K562 (cell line): Measurements from ENCODE around the gene SPAG16. TPM values are rescaled to one million over a fixed set of nuclear protein-coding genes. Genes with fewer than 3 reads are reported as not detected.

Experiments used
- CSDE1 ChIP-seq, 2 experiments: fragments of 450-650 bp; IDR thresholded peaks; 2 replicates each; pipeline ENCODE4 v1.6.1; 2016; ENCODE audit warnings: mild to moderate bottlenecking in 1 of 2
- GTF2B ChIP-seq: IDR thresholded peaks from 2 replicates; pipeline ENCODE4 v1.6.1; 2011; ENCODE audit not compliant: insufficient read length; ENCODE audit errors: extremely low read depth
- STAT5A ChIP-seq: IDR thresholded peaks from 2 replicates; pipeline ENCODE4 v1.6.1; 2012; ENCODE audit warnings: low read length, inconsistent platforms, borderline replicate concordance
- TOE1 ChIP-seq, 2 experiments: fragments of 450-650 bp in 1 of 2; sonication (generic) in 1 of 2; formaldehyde crosslinking in 1 of 2; IDR thresholded peaks; 2 replicates each; pipeline versions ENCODE4 v1.7.1 to v1.8.0; 2016 to 2022; ENCODE audit warnings: borderline replicate concordance in 2 of 2, mild to moderate bottlenecking in 2 of 2, antibody characterized with exemption in 1 of 2, inconsistent platforms in 1 of 2, low read depth in 1 of 2, missing genetic modification reagents in 1 of 2, moderate library complexity in 1 of 2
- ZNF407 ChIP-seq: fragments of 450-650 bp; IDR thresholded peaks from 2 replicates; pipeline ENCODE4 v1.6.1; 2016; ENCODE audit warnings: low read depth
- polyA plus RNA-seq, 8 experiments: library from polyadenylated mRNA; depleted of rRNA in 4 of 8; stranded (reverse) in 5 of 8; unstranded in 3 of 8; fragments of >200 nt; fragmentation: Nextera tagmentation in 2 of 8; fragmentation: Illumina TruSeq in 1 of 8; extraction: Ambion mirVana in 2 of 8; extraction: Trizol in 1 of 8; gene quantifications; 2 replicates each; pipeline versions ENCODE4 v1.2.1 to v1.2.3, GENCODE V29; 2011 to 2014; ENCODE audit warnings: inconsistent platforms in 1 of 8, missing spikeins in 1 of 8
- total RNA-seq, 7 experiments: library from RNA; depleted of rRNA in 6 of 7; stranded (reverse); fragments of >200 nt in 6 of 7; fragmentation: Illumina TruSeq in 2 of 7; extraction: Trizol in 2 of 7; gene quantifications; 2 replicates each; pipeline versions ENCODE4 v1.2.1 to v1.2.3, GENCODE V29; 2011 to 2021; ENCODE audit warnings: low replicate concordance in 1 of 7

Gene SPAG16
- total and polyA plus RNA-seq, 9 of the 15 experiments (the other 6 are each of a cell fraction or from before 2014, with no cell fraction given), result 0.98 to 5.9 (median 3.5) TPM

GRCh38 chr2:214294426-214294825 lies 1010.2 kb downstream of the SPAG16 start (continued):
- TF ChIP-seq ZNF407 (no peak), CSDE1 (IDR thresholded peaks at IDR 0.05) (no peak), TOE1 (IDR thresholded peaks at IDR 0.05; ENCODE audit: borderline replicate concordance) (no peak), TOE1 (CRISPR knock-in tag; IDR thresholded peaks at IDR 0.05; ENCODE audit: borderline replicate concordance, low read depth) (no peak), GTF2B (no peak), STAT5A (no peak)
- TF ChIP-seq, all 486 proteins: peak for 0
